Dermis blood vessel endothelial cell (primary cell): ENCODE data around the gene OR1I1. TPM values are rescaled to one million over a fixed set of nuclear protein-coding genes. Genes with fewer than 3 reads are reported as not detected.

ENCODE experiments used
- total RNA-seq: library from RNA; depleted of rRNA; stranded (reverse); fragments of >200 nt; gene quantifications from 2 replicates; pipeline ENCODE4 v1.2.3, GENCODE V29; 2014

OR1I1 gene
- total RNA-seq, 1 donor from 2014 or later: not detected

Other genes with a start within 250 kb of the OR1I1 start
- gene OR7A5, start 247.0 kb upstream of the OR1I1 start, total RNA-seq: not detected in 2 replicates
- not detected in 2 replicates for gene OR7C1, start 247.0 kb upstream of the OR1I1 start, total RNA-seq
- not detected in 2 replicates for gene OR7A10, start 233.3 kb upstream of the OR1I1 start, total RNA-seq
- not detected in 2 replicates for gene OR7A17, start 196.1 kb upstream of the OR1I1 start, total RNA-seq
- gene OR7C2, start 140.7 kb upstream of the OR1I1 start, total RNA-seq: not detected in 2 replicates
- gene SLC1A6, start 102.3 kb upstream of the OR1I1 start, total RNA-seq: not detected in 2 replicates
- not detected in 2 replicates for gene CASP14, start 32.7 kb upstream of the OR1I1 start, total RNA-seq
- gene SYDE1, start 25.2 kb downstream of the OR1I1 start, total RNA-seq: 22.5 and 22.6 TPM in 2 replicates
- 0.84 and 2.0 TPM in 2 replicates for gene NOTCH3, start 118.8 kb downstream of the OR1I1 start, total RNA-seq
- gene EPHX3, start 150.2 kb downstream of the OR1I1 start, total RNA-seq: under 0.01 and 0.09 TPM in 2 replicates